Measurements from ENCODE around the gene TSPYL1.
A peak's percentile ranks its signal among the peaks of the same experiment; 100 is the strongest.

Gene TSPYL1

GRCh38 chr6:116256694-116257093 lies 23.0 kb downstream of the TSPYL1 start:
- no peak for DNase-seq

GRCh38 chr6:116255246-116255800 lies 24.4 kb downstream of the TSPYL1 start:
- no peak for DNase-seq

- DNase-seq = no peak
Observed at GRCh38 chr6:116254297-116255056, 25.3 kb downstream of the TSPYL1 start.

GRCh38 chr6:116253505-116254296 lies 26.0 kb downstream of the TSPYL1 start, which contains the start of gene TSPYL4:
TSPYL4 (minus strand) TSS chr6:116254075; CDS start chr6:116254008, 67 bp downstream.
- DNase-seq = peak; percentile 91

GRCh38 chr6:116253188-116253504 lies 26.6 kb downstream of the TSPYL1 start:
- DNase-seq = no peak

GRCh38 chr6:116251568-116252384 lies 28.0 kb downstream of the TSPYL1 start:
- DNase-seq = no peak

- DNase-seq = no peak
Observed at GRCh38 chr6:116248577-116248976, 31.2 kb downstream of the TSPYL1 start.

- DNase-seq = no peak
Observed at GRCh38 chr6:116247285-116247684, 32.4 kb downstream of the TSPYL1 start.

- no peak for DNase-seq
Observed at GRCh38 chr6:116246089-116246488, 33.6 kb downstream of the TSPYL1 start.

- no peak for DNase-seq
Observed at GRCh38 chr6:116244284-116244683, 35.4 kb downstream of the TSPYL1 start.

GRCh38 chr6:116239856-116240255 lies 39.9 kb downstream of the TSPYL1 start:
- no peak for DNase-seq

GRCh38 chr6:116239256-116239655 lies 40.5 kb downstream of the TSPYL1 start:
- DNase-seq = no peak

GRCh38 chr6:116238083-116238482 lies 41.6 kb downstream of the TSPYL1 start:
- DNase-seq = no peak

- DNase-seq = no peak
Observed at GRCh38 chr6:116234689-116235088, 45.0 kb downstream of the TSPYL1 start.

GRCh38 chr6:116229287-116229913 lies 50.3 kb downstream of the TSPYL1 start:
- DNase-seq = peak; percentile 26

Data from DMS 273 treated with DMSO at 0.1 percent for 48 hours (cell line).